ENCODE measurements around the gene SMIM5.

Gene SMIM5

GRCh38 chr17:75614006-75614405 is 19.2 kb upstream of the SMIM5 start:
- Histone ChIP-seq H3K4ac (ENCODE audit: low read depth in 1 of 2, low read length in 2 of 2) (no peak overlapping the region), H3K18ac (ENCODE audit: low read depth in 1 of 2, low read length in 2 of 2) (no peak overlapping the region), H3K14ac (ENCODE audit: low read length in 2 of 2) (no peak overlapping the region), H4K91ac (ENCODE audit: low read length) (no peak overlapping the region), H4K8ac (ENCODE audit: low read length) (no peak overlapping the region), H2BK5ac (ENCODE audit: low read depth, low read length, poor library complexity, severe bottlenecking) (no peak overlapping the region), H3K9ac (ENCODE audit: low read length) (no peak overlapping the region), H3K79me1 (replicated peaks; ENCODE audit: low read length, poor library complexity, severe bottlenecking) (no peaks in the 10 kb centered on the region), H2BK120ac (ENCODE audit: low read depth, low read length) (no peak overlapping the region), H3K23ac (ENCODE audit: low read length in 2 of 2) (no peak overlapping the region), H2BK12ac (ENCODE audit: low read length in 2 of 2) (no peak overlapping the region), H2BK15ac (ENCODE audit: low read depth, poor library complexity, severe bottlenecking) (no peak overlapping the region), H3K27me3 (ENCODE audit: control insufficient read depth in 1 of 2, insufficient read depth in 1 of 2, low read length in 2 of 2) (peaks cover 11 to 15% of the 10 kb centered on the region in 2 experiments), H2AK5ac (ENCODE audit: low read length, severe bottlenecking) (no peak overlapping the region), H3K36me3 (ENCODE audit: control insufficient read depth in 1 of 2, insufficient read depth in 2 of 2, low read depth in 1 of 2, low read length in 2 of 2) (peaks cover 0 to 6% of the 10 kb centered on the region in 2 experiments), H3K4me2 (ENCODE audit: low read length, poor library complexity, severe bottlenecking) (no peak overlapping the region), H3K9me3 (ENCODE audit: control insufficient read depth, low read length) (no peaks in the 10 kb centered on the region), H2AFZ (ENCODE audit: low read depth, low read length) (no peak overlapping the region), H3K4me1 (ENCODE audit: control insufficient read depth, insufficient read depth, low read depth, low read length) (no peaks in the 10 kb centered on the region), H3K4me3 (ENCODE audit: insufficient read depth in 1 of 2, low read depth in 1 of 2, low read length in 2 of 2) (no peak overlapping the region), H3K27ac (ENCODE audit: low read length, poor library complexity, severe bottlenecking) (no peak overlapping the region)
- WGBS = 88% methylated on average over 12 of the region's 12 CpGs
- DNase-seq = no peak

GRCh38 chr17:75614556-75615270 is 18.5 kb upstream of the SMIM5 start:
- H2BK15ac ChIP-seq (ENCODE audit: low read depth, poor library complexity, severe bottlenecking) = no peak overlapping the region
- H3K23ac ChIP-seq (ENCODE audit: low read length in 2 of 2) = no peak overlapping the region
- no peaks in the 10 kb centered on the region for H3K4me1 ChIP-seq (ENCODE audit: control insufficient read depth, insufficient read depth, low read depth, low read length)
- no peak overlapping the region for H3K14ac ChIP-seq (ENCODE audit: low read length in 2 of 2)
- H2BK120ac ChIP-seq (ENCODE audit: low read depth, low read length) = no peak overlapping the region
- H3K27me3 ChIP-seq (ENCODE audit: control insufficient read depth in 1 of 2, insufficient read depth in 1 of 2, low read length in 2 of 2) = peaks cover 18 to 22% of the 10 kb centered on the region in 2 experiments
- H3K4me2 ChIP-seq (ENCODE audit: low read length, poor library complexity, severe bottlenecking) = no peak overlapping the region
- no peak overlapping the region for H4K91ac ChIP-seq (ENCODE audit: low read length)
- peak overlapping the region in 1 of 2 experiments; percentile 47 for H3K4ac ChIP-seq (ENCODE audit: low read depth in 1 of 2, low read length in 2 of 2)
- no peak overlapping the region for H4K8ac ChIP-seq (ENCODE audit: low read length)
- H2BK5ac ChIP-seq (ENCODE audit: low read depth, low read length, poor library complexity, severe bottlenecking) = no peak overlapping the region
- no peaks in the 10 kb centered on the region for H3K9me3 ChIP-seq (ENCODE audit: control insufficient read depth, low read length)
- no peak overlapping the region for H3K4me3 ChIP-seq (ENCODE audit: insufficient read depth in 1 of 2, low read depth in 1 of 2, low read length in 2 of 2)
- DNase-seq = no peak
- H3K18ac ChIP-seq (ENCODE audit: low read depth in 1 of 2, low read length in 2 of 2) = no peak overlapping the region
- no peak overlapping the region for H2AFZ ChIP-seq (ENCODE audit: low read depth, low read length)
- no peaks in the 10 kb centered on the region for H3K79me1 ChIP-seq (replicated peaks; ENCODE audit: low read length, poor library complexity, severe bottlenecking)
- no peak overlapping the region for H3K27ac ChIP-seq (ENCODE audit: low read length, poor library complexity, severe bottlenecking)
- peaks cover 0 to 6% of the 10 kb centered on the region in 2 experiments for H3K36me3 ChIP-seq (ENCODE audit: control insufficient read depth in 1 of 2, insufficient read depth in 2 of 2, low read depth in 1 of 2, low read length in 2 of 2)
- H3K9ac ChIP-seq (ENCODE audit: low read length) = no peak overlapping the region
- no peak overlapping the region for H2BK12ac ChIP-seq (ENCODE audit: low read length in 2 of 2)
- 91% methylated on average over 19 of the region's 19 CpGs for WGBS
- no peak overlapping the region for H2AK5ac ChIP-seq (ENCODE audit: low read length, severe bottlenecking)

- no peak overlapping the region for H3K14ac ChIP-seq (ENCODE audit: low read length in 2 of 2)
- H2BK120ac ChIP-seq (ENCODE audit: low read depth, low read length) = no peak overlapping the region
- H3K36me3 ChIP-seq (ENCODE audit: control insufficient read depth in 1 of 2, insufficient read depth in 2 of 2, low read depth in 1 of 2, low read length in 2 of 2) = peaks cover 0 to 6% of the 10 kb centered on the region in 2 experiments
- no peaks in the 10 kb centered on the region for H3K79me1 ChIP-seq (replicated peaks; ENCODE audit: low read length, poor library complexity, severe bottlenecking)
- no peak overlapping the region for H2AFZ ChIP-seq (ENCODE audit: low read depth, low read length)
- no peak overlapping the region for H2AK5ac ChIP-seq (ENCODE audit: low read length, severe bottlenecking)
- no peak overlapping the region for H3K18ac ChIP-seq (ENCODE audit: low read depth in 1 of 2, low read length in 2 of 2)
- H4K91ac ChIP-seq (ENCODE audit: low read length) = no peak overlapping the region
- WGBS = 85% methylated on average over 11 of the region's 11 CpGs
- no peak overlapping the region for H3K27ac ChIP-seq (ENCODE audit: low read length, poor library complexity, severe bottlenecking)
- no peak overlapping the region for H2BK12ac ChIP-seq (ENCODE audit: low read length in 2 of 2)
- peak overlapping the region in 1 of 2 experiments; percentile 47 for H3K4ac ChIP-seq (ENCODE audit: low read depth in 1 of 2, low read length in 2 of 2)
- H3K27me3 ChIP-seq (ENCODE audit: control insufficient read depth in 1 of 2, insufficient read depth in 1 of 2, low read length in 2 of 2) = peaks cover 20 to 28% of the 10 kb centered on the region in 2 experiments
- H4K8ac ChIP-seq (ENCODE audit: low read length) = no peak overlapping the region
- no peak overlapping the region for H2BK5ac ChIP-seq (ENCODE audit: low read depth, low read length, poor library complexity, severe bottlenecking)
- no peak overlapping the region for H3K4me3 ChIP-seq (ENCODE audit: insufficient read depth in 1 of 2, low read depth in 1 of 2, low read length in 2 of 2)
- H3K23ac ChIP-seq (ENCODE audit: low read length in 2 of 2) = no peak overlapping the region
- no peak overlapping the region for H2BK15ac ChIP-seq (ENCODE audit: low read depth, poor library complexity, severe bottlenecking)
- no peak for DNase-seq
- H3K4me2 ChIP-seq (ENCODE audit: low read length, poor library complexity, severe bottlenecking) = no peak overlapping the region
- no peaks in the 10 kb centered on the region for H3K4me1 ChIP-seq (ENCODE audit: control insufficient read depth, insufficient read depth, low read depth, low read length)
- no peak overlapping the region for H3K9ac ChIP-seq (ENCODE audit: low read length)
- no peaks in the 10 kb centered on the region for H3K9me3 ChIP-seq (ENCODE audit: control insufficient read depth, low read length)
Measured at GRCh38 chr17:75615301-75615700, 17.9 kb upstream of the SMIM5 start.

- Histone ChIP-seq H3K14ac (ENCODE audit: low read length in 2 of 2) (no peak overlapping the region), H3K4me1 (ENCODE audit: control insufficient read depth, insufficient read depth, low read depth, low read length) (peaks cover 3% of the 10 kb centered on the region), H2BK5ac (ENCODE audit: low read depth, low read length, poor library complexity, severe bottlenecking) (no peak overlapping the region), H3K9ac (ENCODE audit: low read length) (no peak overlapping the region), H4K8ac (ENCODE audit: low read length) (no peak overlapping the region), H3K36me3 (ENCODE audit: control insufficient read depth in 1 of 2, insufficient read depth in 2 of 2, low read depth in 1 of 2, low read length in 2 of 2) (peaks cover 0 to 6% of the 10 kb centered on the region in 2 experiments), H2BK120ac (ENCODE audit: low read depth, low read length) (no peak overlapping the region), H3K4ac (ENCODE audit: low read depth in 1 of 2, low read length in 2 of 2) (no peak overlapping the region), H3K9me3 (ENCODE audit: control insufficient read depth, low read length) (no peaks in the 10 kb centered on the region), H2BK15ac (ENCODE audit: low read depth, poor library complexity, severe bottlenecking) (no peak overlapping the region), H2AFZ (ENCODE audit: low read depth, low read length) (no peak overlapping the region), H3K23ac (ENCODE audit: low read length in 2 of 2) (no peak overlapping the region), H3K18ac (ENCODE audit: low read depth in 1 of 2, low read length in 2 of 2) (no peak overlapping the region), H2AK5ac (ENCODE audit: low read length, severe bottlenecking) (no peak overlapping the region), H3K27ac (ENCODE audit: low read length, poor library complexity, severe bottlenecking) (no peak overlapping the region), H4K91ac (ENCODE audit: low read length) (no peak overlapping the region), H3K4me3 (ENCODE audit: insufficient read depth in 1 of 2, low read depth in 1 of 2, low read length in 2 of 2) (no peak overlapping the region), H3K27me3 (ENCODE audit: control insufficient read depth in 1 of 2, insufficient read depth in 1 of 2, low read length in 2 of 2) (peaks cover 22 to 39% of the 10 kb centered on the region in 2 experiments), H3K79me1 (replicated peaks; ENCODE audit: low read length, poor library complexity, severe bottlenecking) (no peaks in the 10 kb centered on the region), H3K4me2 (ENCODE audit: low read length, poor library complexity, severe bottlenecking) (no peak overlapping the region), H2BK12ac (ENCODE audit: low read length in 2 of 2) (no peak overlapping the region)
- 92% methylated on average over 24 of the region's 24 CpGs for WGBS
- DNase-seq = no peak
Measured at GRCh38 chr17:75616521-75617122, 16.6 kb upstream of the SMIM5 start.
